SK-N-SH (cell line): ENCODE data around the gene CEP131. TPM values are rescaled to one million over a fixed set of nuclear protein-coding genes. Genes with fewer than 3 reads are reported as not detected.

ENCODE experiments used
- CTCF ChIA-PET: fragments of 300-600, 350-600 bp; formaldehyde crosslinking; extraction: SDS; loops from one replicate; lab custom pipeline; 2021; lab: Yijun Ruan, JAX
- POLR2A ChIA-PET: fragments of 350-600 bp; sonication (Branson Sonifier 250); formaldehyde crosslinking; extraction: SDS; loops from one replicate; lab custom pipeline; 2020; ENCODE audit warnings: antibody characterized with exemption, inconsistent platforms; lab: Yijun Ruan, JAX
- DNase-seq: peaks from one replicate; pipeline ENCODE4 v3.0.0; 2012
- H2AFZ ChIP-seq: fragments of 200-600 bp; sonication (generic); 2 replicates; pipeline ENCODE4 v1.8.1; 2016; ENCODE audit warnings: antibody characterized with exemption, mild to moderate bottlenecking, low read depth
- H3F3A ChIP-seq: fragments of 200-600 bp; sonication (generic); replicated peaks from 2 replicates; pipeline ENCODE3; 2016; ENCODE audit warnings: antibody characterized with exemption, mild to moderate bottlenecking; ENCODE audit not compliant: insufficient read depth
- H3K27ac ChIP-seq, 2 experiments: fragments of 200-500 bp in 1 of 2; fragments of 200-600 bp in 1 of 2; sonication (Bioruptor generic) in 1 of 2; sonication (generic), shearing (Covaris generic) in 1 of 2; 2 replicates each; pipeline versions ENCODE4 v1.5.1 to v1.6.1; 2014 to 2016; ENCODE audit warnings: low read depth in 2 of 2, inconsistent platforms in 1 of 2, low read length in 1 of 2, mild to moderate bottlenecking in 1 of 2, mixed read lengths in 1 of 2
- H3K27me3 ChIP-seq: fragments of 200-600 bp; sonication (generic), shearing (Covaris generic); 2 replicates; pipeline ENCODE4 v1.6.1; 2016; ENCODE audit warnings: mixed run types; ENCODE audit not compliant: insufficient read depth
- H3K36me3 ChIP-seq, 2 experiments: fragments of 200-500 bp in 1 of 2; fragments of 200-600 bp in 1 of 2; sonication (Bioruptor generic) in 1 of 2; sonication (generic) in 1 of 2; replicated peaks in 1 of 2; 2 replicates each; pipeline versions ENCODE3 to v1.5.1; 2014 to 2016; ENCODE audit warnings: low read length in 1 of 2, mild to moderate bottlenecking in 1 of 2; ENCODE audit not compliant: insufficient read depth in 2 of 2, control insufficient read depth in 1 of 2
- H3K4me1 ChIP-seq, 2 experiments: fragments of 200-500 bp in 1 of 2; fragments of 200-600 bp in 1 of 2; sonication (Bioruptor generic) in 1 of 2; sonication (generic), shearing (Covaris generic) in 1 of 2; 2 replicates each; pipeline versions ENCODE4 v1.5.1 to v1.6.1; 2014 to 2016; ENCODE audit warnings: low read depth in 1 of 2, low read length in 1 of 2, mixed run types in 1 of 2; ENCODE audit not compliant: insufficient read depth in 2 of 2, control insufficient read depth in 1 of 2
- H3K4me2 ChIP-seq: fragments of 200-600 bp; sonication (generic), shearing (Covaris generic); 2 replicates; pipeline ENCODE4 v1.6.1; 2017; ENCODE audit warnings: mixed run types
- H3K4me3 ChIP-seq, 2 experiments: fragments of 200-500 bp in 1 of 2; fragments of 200-600 bp in 1 of 2; sonication (Bioruptor generic) in 1 of 2; sonication (generic), shearing (Covaris generic) in 1 of 2; 2 replicates each; pipeline versions ENCODE4 v1.5.1 to v1.8.1; 2014 to 2016; ENCODE audit warnings: low read depth in 2 of 2, inconsistent platforms in 1 of 2, low read length in 1 of 2, mild to moderate bottlenecking in 1 of 2, mixed read lengths in 1 of 2, moderate library complexity in 1 of 2
- H3K79me2 ChIP-seq: fragments of 200-600 bp; sonication (generic); 2 replicates; pipeline ENCODE4 v1.8.1; 2017; ENCODE audit warnings: mild to moderate bottlenecking; ENCODE audit not compliant: insufficient read depth
- H3K9ac ChIP-seq: fragments of 200-600 bp; sonication (generic); 2 replicates; pipeline ENCODE4 v1.6.1; 2017; ENCODE audit warnings: mixed run types
- H3K9me2 ChIP-seq: fragments of 200-600 bp; sonication (generic); 2 replicates; pipeline ENCODE4 v1.6.1; 2017; ENCODE audit warnings: mixed run types
- H3K9me3 ChIP-seq: fragments of 200-600 bp; sonication (generic); 2 replicates; pipeline ENCODE4 v1.6.1; 2017; ENCODE audit warnings: mixed run types, mild to moderate bottlenecking, moderate library complexity
- H4K20me1 ChIP-seq: fragments of 200-600 bp; sonication (generic); 2 replicates; pipeline ENCODE4 v1.6.1; 2017; ENCODE audit warnings: mild to moderate bottlenecking, mixed run types; ENCODE audit not compliant: insufficient read depth
- ELF1 ChIP-seq: IDR thresholded peaks from 2 replicates; pipeline ENCODE4 v1.4.0; 2012
- GATA2 ChIP-seq: sonication (generic); formaldehyde crosslinking; IDR thresholded peaks from 2 replicates; pipeline ENCODE4 v1.5.0; 2020; ENCODE audit warnings: mild to moderate bottlenecking, missing genetic modification reagents
- MXI1 ChIP-seq: IDR thresholded peaks from 2 replicates; pipeline ENCODE4 v1.6.1; 2012; ENCODE audit warnings: mild to moderate bottlenecking, low read depth, low read length, improper control_type of control experiment
- NFIC ChIP-seq: IDR thresholded peaks from 2 replicates; pipeline ENCODE4 v1.4.0; 2012; ENCODE audit warnings: borderline replicate concordance
- RAD21 ChIP-seq: IDR thresholded peaks from 2 replicates; pipeline ENCODE4 v1.6.1; 2012; ENCODE audit warnings: mild to moderate bottlenecking, low read length
- SIN3A ChIP-seq: IDR thresholded peaks from 2 replicates; pipeline ENCODE4 v1.6.1; 2012; ENCODE audit warnings: low read depth, mild to moderate bottlenecking, low read length, moderate library complexity, borderline replicate concordance
- SMC3 ChIP-seq: IDR thresholded peaks from 2 replicates; pipeline ENCODE4 v1.6.1; 2012; ENCODE audit warnings: low read depth, low read length, improper control_type of control experiment
- WGBS: methylation state at CpG from one replicate; pipeline ENCODE4 v1.1.6; 2017; ENCODE audit warnings: low lambda C conversion rate; 5-methylcytosine and 5-hydroxymethylcytosine counted together
- polyA plus RNA-seq, 3 experiments: library from polyadenylated mRNA; depleted of rRNA; stranded (reverse); fragments of >200 nt; gene quantifications; 2 replicates each; pipeline ENCODE4 v1.2.3, GENCODE V29; 2012
- TF ChIP-seq, protein P1 (sequence below): IDR thresholded peaks from 2 replicates; pipeline ENCODE4; 2012
- TF ChIP-seq, protein P2 (sequence below): fragments of 200-600 bp; sonication (generic); IDR thresholded peaks from 2 replicates; pipeline ENCODE4 v1.6.1; 2017; ENCODE audit warnings: antibody characterized with exemption, mild to moderate bottlenecking, moderate library complexity
- TF ChIP-seq, protein P3 (sequence below): IDR thresholded peaks from 2 replicates; pipeline ENCODE4 v1.4.0; 2012; ENCODE audit warnings: low read depth, borderline replicate concordance

Gene CEP131
- polyA plus RNA-seq, 1 of the 3 experiments (the other 2 are of a cell fraction), result 34.8 TPM

DNA sequence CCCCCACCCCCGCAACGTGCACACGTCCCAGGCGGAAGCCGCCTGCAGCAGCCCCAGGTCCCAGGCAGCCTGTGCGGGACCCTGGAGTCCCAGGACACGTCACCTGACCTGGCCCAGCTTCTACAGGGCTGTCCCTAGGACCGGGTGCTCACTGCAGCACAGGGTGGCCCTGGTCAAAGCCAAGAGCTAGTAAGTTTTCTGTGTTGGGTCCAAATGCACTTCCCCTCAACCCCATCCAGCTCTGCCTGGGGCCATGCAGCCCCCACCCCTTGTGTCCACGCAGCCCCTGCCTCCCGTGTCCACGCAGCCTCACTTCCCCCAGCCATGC lies 79.6 kb downstream of the CEP131 start (continued):
- no peak for TF ChIP-seq ELF1
- no peak for TF ChIP-seq GATA2 (CRISPR knock-in tag)
- TF ChIP-seq, protein P1, sequence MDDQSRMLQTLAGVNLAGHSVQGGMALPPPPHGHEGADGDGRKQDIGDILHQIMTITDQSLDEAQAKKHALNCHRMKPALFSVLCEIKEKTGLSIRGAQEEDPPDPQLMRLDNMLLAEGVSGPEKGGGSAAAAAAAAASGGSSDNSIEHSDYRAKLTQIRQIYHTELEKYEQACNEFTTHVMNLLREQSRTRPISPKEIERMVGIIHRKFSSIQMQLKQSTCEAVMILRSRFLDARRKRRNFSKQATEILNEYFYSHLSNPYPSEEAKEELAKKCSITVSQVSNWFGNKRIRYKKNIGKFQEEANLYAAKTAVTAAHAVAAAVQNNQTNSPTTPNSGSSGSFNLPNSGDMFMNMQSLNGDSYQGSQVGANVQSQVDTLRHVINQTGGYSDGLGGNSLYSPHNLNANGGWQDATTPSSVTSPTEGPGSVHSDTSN, result no peak

DNA sequence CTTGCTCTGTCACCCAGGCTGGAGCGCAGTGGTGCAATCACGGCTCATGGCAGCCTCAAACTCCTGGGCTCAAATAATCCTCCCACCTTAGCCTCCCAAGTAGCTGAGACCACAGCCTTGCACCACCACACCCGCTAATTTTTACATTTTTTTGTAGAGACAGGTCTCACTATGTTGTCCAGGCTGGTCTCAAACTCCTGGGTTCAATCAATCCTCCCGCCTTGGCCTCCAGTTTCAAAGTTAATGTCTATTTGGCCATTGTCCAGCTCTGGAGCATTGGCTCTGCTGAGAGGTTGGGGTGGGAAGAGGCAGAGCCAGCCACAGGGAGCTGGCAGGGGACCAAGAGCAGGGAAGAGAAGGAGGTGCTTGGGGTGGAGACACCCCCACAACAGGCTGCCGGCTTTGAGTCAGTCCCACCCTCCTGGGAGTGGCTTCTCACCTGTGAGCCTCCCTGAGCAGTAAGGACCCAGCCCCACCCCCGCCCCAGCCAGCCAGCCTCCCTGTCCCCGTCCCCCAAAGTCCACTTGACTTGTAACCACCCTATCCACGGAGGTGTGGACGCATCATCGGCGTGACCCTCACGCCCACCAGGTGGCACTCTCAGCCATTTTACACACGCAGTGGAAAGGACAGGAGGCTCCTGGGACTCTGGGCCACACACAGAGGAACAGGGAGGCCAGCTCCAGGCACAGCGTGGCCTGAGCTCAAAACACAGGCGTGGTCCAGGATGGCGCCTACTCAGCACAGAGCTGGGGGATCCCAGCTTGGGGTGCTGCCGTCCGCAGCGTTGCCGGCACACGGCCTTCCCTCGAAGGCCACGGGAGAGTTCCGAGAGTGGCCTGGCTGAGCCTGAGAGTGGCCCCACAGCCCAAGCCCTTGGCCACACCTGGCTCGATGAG lies 80.2 kb downstream of the CEP131 start:
- H3K4me3 ChIP-seq, result no peak overlapping the region; a peak in 1 of 4 replicates
- WGBS, result 40% methylated on average over 14 of the region's 25 CpGs
- 0 out of 2 replicates have a peak overlapping the region, but pooled peaks have one; percentile 16 for H3K4me2 ChIP-seq
- H3F3A ChIP-seq, result peaks cover 12% of the 10 kb centered on the region
- H3K36me3 ChIP-seq, result no peaks in the 10 kb centered on the region
- peak; percentile 95 for TF ChIP-seq SMC3
- TF ChIP-seq, protein P2, sequence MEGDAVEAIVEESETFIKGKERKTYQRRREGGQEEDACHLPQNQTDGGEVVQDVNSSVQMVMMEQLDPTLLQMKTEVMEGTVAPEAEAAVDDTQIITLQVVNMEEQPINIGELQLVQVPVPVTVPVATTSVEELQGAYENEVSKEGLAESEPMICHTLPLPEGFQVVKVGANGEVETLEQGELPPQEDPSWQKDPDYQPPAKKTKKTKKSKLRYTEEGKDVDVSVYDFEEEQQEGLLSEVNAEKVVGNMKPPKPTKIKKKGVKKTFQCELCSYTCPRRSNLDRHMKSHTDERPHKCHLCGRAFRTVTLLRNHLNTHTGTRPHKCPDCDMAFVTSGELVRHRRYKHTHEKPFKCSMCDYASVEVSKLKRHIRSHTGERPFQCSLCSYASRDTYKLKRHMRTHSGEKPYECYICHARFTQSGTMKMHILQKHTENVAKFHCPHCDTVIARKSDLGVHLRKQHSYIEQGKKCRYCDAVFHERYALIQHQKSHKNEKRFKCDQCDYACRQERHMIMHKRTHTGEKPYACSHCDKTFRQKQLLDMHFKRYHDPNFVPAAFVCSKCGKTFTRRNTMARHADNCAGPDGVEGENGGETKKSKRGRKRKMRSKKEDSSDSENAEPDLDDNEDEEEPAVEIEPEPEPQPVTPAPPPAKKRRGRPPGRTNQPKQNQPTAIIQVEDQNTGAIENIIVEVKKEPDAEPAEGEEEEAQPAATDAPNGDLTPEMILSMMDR, result peak; percentile 74
- TF ChIP-seq RAD21, result peak; percentile 90
- TF ChIP-seq SIN3A, result no peak
- no peak for TF ChIP-seq NFIC
- TF ChIP-seq, protein P3, sequence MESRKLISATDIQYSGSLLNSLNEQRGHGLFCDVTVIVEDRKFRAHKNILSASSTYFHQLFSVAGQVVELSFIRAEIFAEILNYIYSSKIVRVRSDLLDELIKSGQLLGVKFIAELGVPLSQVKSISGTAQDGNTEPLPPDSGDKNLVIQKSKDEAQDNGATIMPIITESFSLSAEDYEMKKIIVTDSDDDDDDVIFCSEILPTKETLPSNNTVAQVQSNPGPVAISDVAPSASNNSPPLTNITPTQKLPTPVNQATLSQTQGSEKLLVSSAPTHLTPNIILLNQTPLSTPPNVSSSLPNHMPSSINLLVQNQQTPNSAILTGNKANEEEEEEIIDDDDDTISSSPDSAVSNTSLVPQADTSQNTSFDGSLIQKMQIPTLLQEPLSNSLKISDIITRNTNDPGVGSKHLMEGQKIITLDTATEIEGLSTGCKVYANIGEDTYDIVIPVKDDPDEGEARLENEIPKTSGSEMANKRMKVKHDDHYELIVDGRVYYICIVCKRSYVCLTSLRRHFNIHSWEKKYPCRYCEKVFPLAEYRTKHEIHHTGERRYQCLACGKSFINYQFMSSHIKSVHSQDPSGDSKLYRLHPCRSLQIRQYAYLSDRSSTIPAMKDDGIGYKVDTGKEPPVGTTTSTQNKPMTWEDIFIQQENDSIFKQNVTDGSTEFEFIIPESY, result no peak
- TF ChIP-seq MXI1, result no peak
- H3K9me2 ChIP-seq, result no peaks in the 10 kb centered on the region
- peak; percentile 96 for DNase-seq
- CTCF ChIA-PET, result interaction anchor here (0.6 to 8.8 kb wide), 53 partner anchors 9 to 459 kb away, joined by 3 to 147 read pairs (median 6); partner anchors contain the start of genes AATK, CEP131, NDUFAF8 and PVALEF
- H3K9ac ChIP-seq, result no peak overlapping the region
- H4K20me1 ChIP-seq, result no peaks in the 10 kb centered on the region
- no peaks in the 10 kb centered on the region for H3K9me3 ChIP-seq
- peak overlapping the region; percentile 57; the same call in 1 of the 2 replicates for H2AFZ ChIP-seq
- no peaks in the 10 kb centered on the region for H3K27me3 ChIP-seq
- H3K27ac ChIP-seq, result no peak overlapping the region
- no peaks in the 10 kb centered on the region for H3K79me2 ChIP-seq
- POLR2A ChIA-PET, result interaction anchor here (1.3 kb wide), 1 partner anchor 11 kb away, joined by 4 read pairs; no protein-coding TSS in a partner anchor
- H3K4me1 ChIP-seq, result peaks cover 0 to 3% of the 10 kb centered on the region in 2 experiments; a peak in 1 of 4 replicates
